ENCODE measurements around the gene C12orf76. TPM values are rescaled to one million over a fixed set of nuclear protein-coding genes. Genes with fewer than 3 reads are reported as not detected.

C12orf76 gene
- total and polyA plus RNA-seq, 2 of the 13 experiments (the other 11 are each of a cell fraction or from before 2014, with no cell fraction given) = 15.8 to 38.4 TPM

DNA sequence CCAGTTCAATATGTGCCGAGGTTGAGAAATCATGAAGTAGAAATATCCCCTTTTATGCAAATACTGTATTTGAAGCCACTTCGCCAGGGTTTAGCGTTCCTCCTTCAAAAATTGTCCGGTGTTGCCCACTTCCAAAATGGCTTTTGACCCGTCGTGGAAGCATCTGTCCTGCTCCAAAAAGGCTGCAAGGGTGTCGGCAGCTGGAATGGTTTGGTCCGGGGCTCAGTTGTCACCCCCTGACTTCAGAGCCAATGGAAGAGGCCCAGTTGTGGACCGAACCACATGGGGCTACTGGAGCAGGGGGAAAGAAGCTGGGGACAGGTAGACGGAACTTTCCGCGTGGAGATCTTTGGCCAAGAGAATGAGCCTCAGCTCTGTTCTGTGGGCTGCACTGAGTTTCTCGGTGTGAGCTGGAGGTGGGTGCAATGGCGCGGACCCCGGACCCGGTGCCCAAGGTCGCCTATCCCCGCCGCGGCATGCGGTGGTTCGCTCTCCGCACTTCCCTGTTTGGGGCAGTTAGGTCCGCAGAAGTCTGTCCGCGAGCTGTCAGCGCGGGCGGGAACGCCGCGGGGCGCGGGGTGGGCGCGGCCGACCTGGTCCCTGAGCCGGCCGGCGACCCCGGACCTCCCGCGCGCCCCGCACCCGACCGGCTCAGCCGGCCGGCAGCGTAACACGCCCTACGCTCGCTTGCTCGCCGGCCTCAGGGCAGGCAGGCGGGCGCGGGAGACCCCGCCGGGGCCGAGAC is 49.2 kb downstream of the C12orf76 start, which contains the start of gene ANKRD13A (continued):
- TF ChIP-seq, protein P1, sequence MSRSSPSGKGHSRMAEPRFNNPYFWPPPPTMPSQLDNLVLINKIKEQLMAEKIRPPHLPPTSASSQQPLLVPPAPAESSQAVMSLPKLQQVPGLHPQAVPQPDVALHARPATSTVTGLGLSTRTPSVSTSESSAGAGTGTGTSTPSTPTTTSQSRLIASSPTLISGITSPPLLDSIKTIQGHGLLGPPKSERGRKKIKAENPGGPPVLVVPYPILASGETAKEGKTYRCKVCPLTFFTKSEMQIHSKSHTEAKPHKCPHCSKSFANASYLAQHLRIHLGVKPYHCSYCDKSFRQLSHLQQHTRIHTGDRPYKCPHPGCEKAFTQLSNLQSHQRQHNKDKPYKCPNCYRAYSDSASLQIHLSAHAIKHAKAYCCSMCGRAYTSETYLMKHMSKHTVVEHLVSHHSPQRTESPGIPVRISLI (CRISPR knock-in tag; IDR thresholded peaks at IDR 0.05; ENCODE audit: borderline replicate concordance) = peak; percentile 16; the same call in 1 of the 2 replicates
- TF ChIP-seq ZNF720 (CRISPR knock-in tag; IDR thresholded peaks at IDR 0.05) (no peak), ZNF614 (CRISPR knock-in tag; IDR thresholded peaks at IDR 0.05; ENCODE audit: borderline replicate concordance) (peak; percentile 29; the same call in 1 of the 2 replicates), IRF2 (CRISPR knock-in tag; IDR thresholded peaks at IDR 0.05) (peak; percentile 48; the same call in 1 of the 2 replicates), SETDB1 (CRISPR knock-in tag; IDR thresholded peaks at IDR 0.05; ENCODE audit: borderline replicate concordance) (no peak), HMGA1 (CRISPR knock-in tag; conservative IDR thresholded peaks at IDR 0.05) (no peak), ZFP41 (CRISPR knock-in tag; IDR thresholded peaks at IDR 0.05; ENCODE audit: borderline replicate concordance) (no peak), HNRNPK (IDR thresholded peaks at IDR 0.05; ENCODE audit: low read depth, low read length, poor library complexity, severe bottlenecking) (no peak), ZNF781 (CRISPR knock-in tag; IDR thresholded peaks at IDR 0.05; ENCODE audit: borderline replicate concordance, not compliant biosample characterization) (peak; percentile 50), RFXAP (CRISPR knock-in tag; IDR thresholded peaks at IDR 0.05; ENCODE audit: borderline replicate concordance) (peak; percentile 58), PAWR (CRISPR knock-in tag; IDR thresholded peaks at IDR 0.05; ENCODE audit: borderline replicate concordance) (no peak), ZNF747 (CRISPR knock-in tag; IDR thresholded peaks at IDR 0.05; ENCODE audit: borderline replicate concordance) (no peak; the same call in 1 of the 2 replicates), ZNF326 (CRISPR knock-in tag; IDR thresholded peaks at IDR 0.05; ENCODE audit: borderline replicate concordance) (no peak)
- TF ChIP-seq, protein P2, sequence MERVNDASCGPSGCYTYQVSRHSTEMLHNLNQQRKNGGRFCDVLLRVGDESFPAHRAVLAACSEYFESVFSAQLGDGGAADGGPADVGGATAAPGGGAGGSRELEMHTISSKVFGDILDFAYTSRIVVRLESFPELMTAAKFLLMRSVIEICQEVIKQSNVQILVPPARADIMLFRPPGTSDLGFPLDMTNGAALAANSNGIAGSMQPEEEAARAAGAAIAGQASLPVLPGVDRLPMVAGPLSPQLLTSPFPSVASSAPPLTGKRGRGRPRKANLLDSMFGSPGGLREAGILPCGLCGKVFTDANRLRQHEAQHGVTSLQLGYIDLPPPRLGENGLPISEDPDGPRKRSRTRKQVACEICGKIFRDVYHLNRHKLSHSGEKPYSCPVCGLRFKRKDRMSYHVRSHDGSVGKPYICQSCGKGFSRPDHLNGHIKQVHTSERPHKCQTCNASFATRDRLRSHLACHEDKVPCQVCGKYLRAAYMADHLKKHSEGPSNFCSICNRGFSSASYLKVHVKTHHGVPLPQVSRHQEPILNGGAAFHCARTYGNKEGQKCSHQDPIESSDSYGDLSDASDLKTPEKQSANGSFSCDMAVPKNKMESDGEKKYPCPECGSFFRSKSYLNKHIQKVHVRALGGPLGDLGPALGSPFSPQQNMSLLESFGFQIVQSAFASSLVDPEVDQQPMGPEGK (CRISPR knock-in tag; IDR thresholded peaks at IDR 0.05) = 0 out of 2 replicates have a peak, but pooled peaks have one; percentile 22
- TF ChIP-seq, protein P3, sequence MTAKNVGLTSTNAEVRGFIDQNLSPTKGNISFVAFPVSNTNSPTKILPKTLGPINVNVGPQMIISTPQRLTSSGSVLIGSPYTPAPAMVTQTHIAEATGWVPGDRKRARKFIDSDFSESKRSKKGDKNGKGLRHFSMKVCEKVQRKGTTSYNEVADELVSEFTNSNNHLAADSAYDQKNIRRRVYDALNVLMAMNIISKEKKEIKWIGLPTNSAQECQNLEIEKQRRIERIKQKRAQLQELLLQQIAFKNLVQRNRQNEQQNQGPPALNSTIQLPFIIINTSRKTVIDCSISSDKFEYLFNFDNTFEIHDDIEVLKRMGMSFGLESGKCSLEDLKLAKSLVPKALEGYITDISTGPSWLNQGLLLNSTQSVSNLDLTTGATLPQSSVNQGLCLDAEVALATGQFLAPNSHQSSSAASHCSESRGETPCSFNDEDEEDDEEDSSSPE (CRISPR knock-in tag; IDR thresholded peaks at IDR 0.05) = peak; percentile 60
- TF ChIP-seq, protein P4, sequence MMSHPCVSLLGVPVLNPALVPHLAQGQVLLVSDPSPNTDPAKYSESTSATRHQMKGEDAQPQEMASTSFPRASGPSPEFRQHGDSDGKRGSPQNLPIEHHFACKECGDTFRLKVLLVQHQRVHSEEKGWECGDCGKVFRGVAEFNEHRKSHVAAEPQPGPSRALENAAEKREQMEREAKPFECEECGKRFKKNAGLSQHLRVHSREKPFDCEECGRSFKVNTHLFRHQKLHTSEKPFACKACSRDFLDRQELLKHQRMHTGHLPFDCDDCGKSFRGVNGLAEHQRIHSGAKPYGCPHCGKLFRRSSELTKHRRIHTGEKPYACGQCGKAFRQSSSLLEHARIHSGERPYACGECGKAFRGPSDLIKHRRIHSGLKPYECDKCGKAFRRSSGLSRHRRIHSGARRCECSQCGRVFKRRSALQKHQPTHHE (CRISPR knock-in tag; IDR thresholded peaks at IDR 0.05; ENCODE audit: borderline replicate concordance) = peak; percentile 59; the same call in 1 of the 2 replicates
- TF ChIP-seq, protein P5, sequence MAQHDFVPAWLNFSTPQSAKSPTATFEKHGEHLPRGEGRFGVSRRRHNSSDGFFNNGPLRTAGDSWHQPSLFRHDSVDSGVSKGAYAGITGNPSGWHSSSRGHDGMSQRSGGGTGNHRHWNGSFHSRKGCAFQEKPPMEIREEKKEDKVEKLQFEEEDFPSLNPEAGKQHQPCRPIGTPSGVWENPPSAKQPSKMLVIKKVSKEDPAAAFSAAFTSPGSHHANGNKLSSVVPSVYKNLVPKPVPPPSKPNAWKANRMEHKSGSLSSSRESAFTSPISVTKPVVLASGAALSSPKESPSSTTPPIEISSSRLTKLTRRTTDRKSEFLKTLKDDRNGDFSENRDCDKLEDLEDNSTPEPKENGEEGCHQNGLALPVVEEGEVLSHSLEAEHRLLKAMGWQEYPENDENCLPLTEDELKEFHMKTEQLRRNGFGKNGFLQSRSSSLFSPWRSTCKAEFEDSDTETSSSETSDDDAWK (CRISPR knock-in tag; IDR thresholded peaks at IDR 0.05) = no peak

Data from HepG2 (cell line).